Renal pelvis (tissue), 4 donors: ENCODE results near the gene TYK2. TPM values are rescaled to one million over a fixed set of nuclear protein-coding genes. Genes with fewer than 3 reads are reported as not detected.
"Not testable (repeated sequence)": the region's sequence is repeated elsewhere in the genome, so short reads cannot be mapped to it uniquely, and the experiment has no call there.

ENCODE experiments used
- DNase-seq: peaks from one replicate; pipeline ENCODE4 v3.0.0-alpha.2; 2013
- polyA plus RNA-seq, 3 donors: library from polyadenylated mRNA; unstranded; fragments of 120-200 nt; gene quantifications; one replicate each; pipeline ENCODE4 v1.2.1, GENCODE V29; 2013; ENCODE audit not compliant: insufficient read length in 3 of 3

Gene TYK2
- polyA plus RNA-seq, 3 donors, result 115 to 155 (median 151) TPM

GRCh38 chr19:10383223-10383499 is 2.8 kb upstream of the TYK2 start:
- not testable (repeated sequence) for DNase-seq

- no peak for DNase-seq
Measured at GRCh38 chr19:10379880-10380312, 476 bp downstream of the TYK2 start.

- no peak for DNase-seq
Measured at GRCh38 chr19:10378124-10378523, 2.2 kb downstream of the TYK2 start.

DNA sequence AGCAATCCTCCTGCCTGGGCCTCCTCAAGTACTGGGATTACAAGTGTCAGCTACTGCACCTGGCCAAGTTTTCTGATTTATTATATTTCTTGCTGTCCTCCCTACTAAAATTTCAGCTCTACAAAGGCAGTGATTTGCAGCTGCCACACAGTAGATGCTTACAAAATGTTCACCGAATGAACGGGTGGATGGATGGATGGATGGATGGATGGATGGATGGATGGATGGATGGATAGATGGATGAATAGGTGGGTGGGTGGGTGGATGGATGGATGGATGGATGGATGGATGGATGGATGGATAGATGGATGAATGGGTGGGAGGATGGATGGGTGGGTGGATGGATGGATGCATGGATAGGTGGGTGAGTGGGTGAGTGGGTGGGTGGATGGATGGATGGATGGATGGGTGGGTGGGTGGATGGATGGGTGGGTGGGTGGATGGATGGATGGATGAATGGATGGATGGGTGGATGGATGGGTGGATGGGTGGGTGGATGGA is 3.2 kb downstream of the TYK2 start:
- not testable (repeated sequence) for DNase-seq

- DNase-seq, result no peak
Measured at GRCh38 chr19:10374931-10375330, 5.4 kb downstream of the TYK2 start.

DNA sequence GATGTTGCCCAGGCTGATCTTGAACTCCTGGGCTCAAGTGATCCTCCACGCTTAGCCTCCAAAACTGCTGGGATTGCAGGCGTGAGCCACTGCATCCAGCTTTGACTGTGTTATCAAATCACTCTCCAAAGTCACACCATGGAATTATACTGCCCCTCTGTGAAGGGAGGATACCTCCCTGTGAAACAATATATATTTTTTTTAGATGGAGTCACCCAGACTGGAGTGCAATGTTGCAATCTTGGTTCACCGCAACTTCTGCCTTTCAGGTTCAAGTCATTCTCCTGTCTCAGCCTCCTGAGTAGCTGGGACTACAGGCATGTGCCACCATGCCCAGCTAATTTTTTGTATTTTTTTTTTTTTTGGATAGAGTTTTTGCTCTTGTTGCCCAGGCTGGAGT is 7.7 kb downstream of the TYK2 start:
- DNase-seq, result no peak

DNA sequence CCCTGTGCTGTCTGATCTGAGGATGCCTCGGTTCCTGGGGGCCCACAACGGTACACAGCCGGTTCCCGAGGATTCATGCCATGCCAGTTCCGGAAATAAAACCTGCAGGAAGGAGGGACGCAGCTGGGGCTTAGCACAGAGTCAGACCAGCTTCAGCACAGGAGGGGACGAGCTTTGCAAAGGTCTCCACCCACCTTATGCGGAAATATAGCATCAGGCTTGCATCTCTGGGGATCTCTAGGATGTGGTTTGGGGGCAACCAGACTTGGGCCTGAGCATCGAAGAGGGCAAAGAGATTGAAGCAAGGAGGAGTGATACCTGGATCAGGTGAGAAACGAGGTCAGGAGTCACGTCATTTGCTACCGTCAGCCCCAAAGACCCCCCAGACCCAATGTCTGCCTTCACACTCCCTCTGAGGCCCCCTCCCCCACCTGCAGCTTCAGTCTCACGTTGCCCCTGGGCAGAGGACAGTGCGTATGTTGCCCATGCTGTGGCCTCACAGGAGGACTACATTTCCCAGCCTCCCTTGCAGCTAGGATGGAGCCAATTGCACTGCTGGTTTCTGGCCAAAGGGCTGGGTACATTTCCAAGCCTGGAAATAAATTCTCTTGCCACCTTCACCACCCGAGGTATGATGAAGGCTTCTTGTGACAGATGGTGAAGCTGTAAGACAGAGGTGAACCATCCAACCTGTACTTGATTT is 12.1 kb downstream of the TYK2 start:
- DNase-seq, result no peak

DNA sequence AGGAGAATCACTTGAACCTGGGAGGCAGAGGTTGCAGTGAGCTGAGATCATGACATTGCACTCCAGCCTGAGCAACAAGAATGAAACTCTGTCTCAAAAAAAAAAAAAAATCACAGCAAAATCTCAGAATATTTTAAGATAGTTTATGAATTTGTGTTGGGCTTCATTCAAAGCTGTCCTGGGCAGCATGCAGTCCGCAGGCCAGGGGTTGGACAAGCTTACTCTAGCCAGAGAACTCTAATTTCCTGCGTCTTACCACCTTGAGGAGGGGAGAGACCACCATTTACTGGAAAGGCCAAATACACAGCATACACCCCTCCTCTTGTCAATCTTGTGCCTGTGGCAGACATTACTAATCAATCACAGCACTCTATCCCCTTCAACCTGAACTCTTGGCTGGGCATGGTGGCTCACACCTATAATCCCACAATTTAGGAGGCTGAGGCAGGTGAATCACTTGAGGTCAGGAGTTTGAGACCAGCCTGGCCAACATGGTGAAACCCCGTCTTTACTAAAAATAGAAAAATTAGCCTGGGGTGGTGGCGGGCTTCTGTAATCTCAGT is 13.3 kb downstream of the TYK2 start:
- not testable (repeated sequence) for DNase-seq

DNA sequence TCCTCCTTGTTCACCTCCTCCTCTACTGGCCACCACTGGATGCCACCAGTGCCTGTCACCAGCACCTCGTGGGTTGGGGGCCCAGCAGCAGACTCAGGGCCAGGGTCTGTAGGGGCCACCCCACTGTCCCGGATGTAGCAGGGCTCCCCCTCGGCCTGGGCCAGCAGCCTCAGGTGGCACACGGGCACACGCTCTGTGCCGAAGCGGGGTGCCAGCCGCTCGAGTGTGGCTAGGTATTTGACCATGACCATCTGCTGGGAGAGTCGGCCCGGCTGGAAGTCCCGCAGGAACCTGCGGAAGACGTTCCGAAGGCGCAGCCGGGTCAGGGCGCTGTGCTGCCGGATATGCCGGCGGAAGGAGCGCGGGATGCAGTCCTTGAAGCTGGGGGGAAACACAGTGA is 14.9 kb downstream of the TYK2 start:
- DNase-seq, result no peak

DNA sequence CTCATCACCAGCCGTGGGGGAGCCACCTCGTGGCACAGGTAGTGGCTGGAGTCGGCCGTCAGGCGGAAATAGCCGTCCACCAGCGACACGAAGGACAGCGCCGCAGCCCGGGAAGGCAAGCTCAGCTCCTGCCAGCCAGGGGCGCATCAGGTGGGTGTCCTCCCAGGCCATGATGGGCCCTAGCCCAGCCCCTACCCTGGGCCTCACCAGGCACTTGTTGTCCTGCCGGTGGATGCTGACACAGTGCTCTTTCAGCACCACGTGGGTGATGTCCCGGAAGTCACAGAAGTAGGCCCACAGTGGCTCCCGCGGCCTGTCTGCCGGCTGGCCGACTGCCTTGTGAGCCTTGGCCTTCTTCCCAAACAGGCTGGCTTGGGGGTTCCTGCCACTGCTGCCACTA is 15.7 kb downstream of the TYK2 start:
- DNase-seq, result no peak

GRCh38 chr19:10363789-10364281 is 16.5 kb downstream of the TYK2 start:
- DNase-seq, result no peak

DNA sequence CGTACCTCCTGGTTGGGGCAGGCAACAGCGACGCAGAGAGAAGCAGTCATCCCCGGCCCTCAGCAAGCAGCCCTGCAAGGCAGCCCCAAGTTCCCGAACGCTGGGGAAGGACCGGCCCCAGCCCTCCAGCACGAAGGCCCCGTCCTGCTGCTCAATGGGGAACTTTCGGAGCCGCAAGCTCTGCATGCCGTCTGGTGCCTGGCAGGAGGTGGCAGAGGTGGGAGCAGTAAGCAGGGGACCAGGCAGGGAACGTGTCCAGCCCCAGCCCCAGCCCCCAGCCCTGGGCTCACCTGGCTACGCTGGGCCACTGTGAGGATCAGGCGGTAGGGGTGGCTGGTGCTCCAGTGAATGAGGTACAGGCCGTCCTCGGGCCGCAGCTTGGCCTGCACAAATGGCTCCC is 18.1 kb downstream of the TYK2 start:
- DNase-seq, result no peak

DNA sequence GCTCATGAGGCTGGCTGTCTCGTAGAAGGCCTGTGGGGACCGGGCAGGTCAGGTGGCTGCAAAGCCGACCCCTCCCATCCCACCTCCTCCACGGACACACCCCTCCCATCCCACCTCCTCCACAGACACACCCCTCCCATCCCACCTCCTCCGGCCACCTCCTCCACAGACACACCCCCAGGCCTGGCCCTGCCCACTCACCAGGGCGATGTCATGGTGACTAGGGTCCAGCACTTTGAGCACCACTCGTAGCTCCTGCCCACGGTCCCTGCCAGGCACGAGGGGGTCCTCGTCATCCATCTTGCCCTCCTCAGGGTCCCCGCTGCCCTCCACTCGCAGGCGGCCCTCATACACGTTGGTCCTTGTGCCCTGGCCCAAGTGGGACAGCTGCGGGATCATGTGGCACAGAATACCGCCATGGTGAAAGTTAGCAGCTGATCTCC is 18.8 kb downstream of the TYK2 start:
- DNase-seq, result no peak

DNA sequence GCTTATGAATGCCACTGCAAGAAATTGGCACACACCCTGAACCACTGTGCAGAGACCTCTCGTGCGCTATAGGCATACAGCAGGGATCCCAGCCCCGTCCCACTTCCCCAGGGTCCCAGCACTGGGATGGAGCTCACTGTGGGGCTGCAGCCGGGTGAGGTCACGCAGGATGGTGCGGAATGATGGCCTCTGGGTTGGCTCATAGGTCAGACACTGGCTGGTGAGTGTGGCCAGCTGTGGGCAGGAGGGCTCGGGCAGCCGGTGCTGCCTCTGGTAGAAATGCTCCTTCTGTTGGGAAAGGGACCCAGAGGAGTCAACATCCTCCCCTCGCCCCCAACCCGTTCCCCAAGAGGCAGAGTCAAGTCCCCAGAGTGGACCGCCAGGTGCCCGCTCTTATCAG is 23.9 kb downstream of the TYK2 start:
- no peak for DNase-seq

DNA sequence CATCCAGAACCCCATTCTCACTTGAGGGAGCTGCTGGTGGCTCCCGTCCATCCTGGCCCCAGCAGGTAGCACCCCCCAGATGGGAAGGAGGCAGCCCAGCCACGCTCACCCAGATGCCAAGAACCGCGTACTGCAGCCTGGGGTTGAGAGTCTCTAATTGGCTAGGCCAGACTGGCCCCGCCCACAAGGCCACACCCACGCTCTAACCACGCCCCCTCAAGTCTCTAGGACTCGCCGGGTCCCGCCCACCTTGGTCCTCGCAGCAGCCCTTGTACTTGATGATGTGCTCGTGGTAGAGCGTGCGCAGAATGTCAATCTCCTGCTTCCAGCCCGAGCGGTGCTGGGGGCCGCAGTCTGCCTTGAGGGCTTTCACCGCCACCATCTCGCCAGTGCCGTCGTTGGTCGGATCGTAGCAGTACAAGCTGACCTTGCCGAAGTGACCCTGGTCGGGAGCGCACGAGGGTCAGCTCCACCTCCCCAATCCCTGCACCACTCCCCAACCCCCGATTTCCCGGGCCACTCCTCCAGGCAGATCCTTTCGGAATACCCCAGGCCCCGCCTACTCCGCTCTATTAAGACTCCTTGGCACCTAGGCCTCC is 26.5 kb downstream of the TYK2 start:
- peak; percentile 52 for DNase-seq

DNA sequence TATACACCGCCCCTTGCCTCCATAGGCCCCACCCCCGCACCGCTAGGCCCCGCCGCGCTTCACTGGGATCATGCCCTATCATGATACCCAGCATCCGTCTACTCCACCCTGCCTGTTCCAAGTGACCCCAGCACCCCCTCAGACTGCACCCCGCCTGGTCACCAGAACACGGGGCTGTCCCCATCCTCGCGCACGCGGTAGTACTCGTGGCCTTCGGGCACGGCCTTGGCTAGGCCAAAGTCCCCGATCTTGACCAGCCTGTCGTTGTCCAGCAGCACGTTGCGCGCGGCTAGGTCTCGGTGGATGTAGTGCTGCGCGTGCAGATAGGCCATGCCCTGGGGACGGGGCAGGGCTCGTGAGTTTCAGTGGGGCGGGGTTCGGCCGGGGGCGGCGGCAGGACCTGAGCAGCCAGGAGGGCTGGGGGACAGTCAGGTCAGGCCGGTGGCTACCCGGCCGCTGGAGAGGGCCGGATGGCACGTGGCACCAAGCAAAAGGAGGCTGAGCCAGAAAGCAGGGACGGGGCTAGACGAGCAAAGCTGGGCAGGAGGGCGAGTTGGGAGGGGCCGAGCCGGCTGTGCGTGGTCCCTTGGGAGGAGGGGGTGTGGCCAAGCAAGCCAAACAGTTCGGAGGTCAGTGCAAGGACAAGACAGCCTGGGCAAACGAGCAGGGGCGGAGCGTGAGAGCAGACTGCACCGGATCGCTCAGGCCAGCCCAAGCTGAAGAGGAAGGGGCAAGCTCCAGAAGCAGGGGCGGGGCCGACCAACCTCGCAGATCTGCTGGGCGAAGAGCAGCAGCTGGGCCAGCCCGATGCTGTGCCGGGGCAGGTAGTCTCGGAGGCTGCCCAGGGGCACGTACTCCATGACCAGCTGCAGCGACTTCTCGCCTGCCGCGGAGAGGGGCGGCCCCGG is 27.4 kb downstream of the TYK2 start:
- DNase-seq, result peak; percentile 65

DNA sequence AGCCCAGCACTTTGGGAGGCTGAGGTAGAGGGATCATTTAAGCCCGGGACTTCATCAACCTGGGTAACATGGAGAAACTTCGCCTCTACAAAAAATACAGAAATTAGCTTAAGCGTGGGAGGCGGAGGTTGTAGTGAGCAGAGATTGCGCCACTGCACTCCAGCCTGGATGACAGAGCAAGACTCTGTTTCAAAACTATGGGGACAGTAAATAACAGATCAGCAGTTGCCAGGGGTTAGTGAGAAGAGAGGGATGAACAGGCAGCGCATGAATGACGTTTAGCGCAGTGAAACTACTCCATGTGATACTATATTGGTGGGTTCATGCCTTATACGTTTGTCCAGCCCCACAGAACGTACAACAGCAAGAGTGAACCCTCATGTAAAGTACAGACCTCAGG is 33.9 kb downstream of the TYK2 start:
- DNase-seq, result no peak

- no peak for DNase-seq
Measured at GRCh38 chr19:10344780-10345179, 35.6 kb downstream of the TYK2 start.

DNA sequence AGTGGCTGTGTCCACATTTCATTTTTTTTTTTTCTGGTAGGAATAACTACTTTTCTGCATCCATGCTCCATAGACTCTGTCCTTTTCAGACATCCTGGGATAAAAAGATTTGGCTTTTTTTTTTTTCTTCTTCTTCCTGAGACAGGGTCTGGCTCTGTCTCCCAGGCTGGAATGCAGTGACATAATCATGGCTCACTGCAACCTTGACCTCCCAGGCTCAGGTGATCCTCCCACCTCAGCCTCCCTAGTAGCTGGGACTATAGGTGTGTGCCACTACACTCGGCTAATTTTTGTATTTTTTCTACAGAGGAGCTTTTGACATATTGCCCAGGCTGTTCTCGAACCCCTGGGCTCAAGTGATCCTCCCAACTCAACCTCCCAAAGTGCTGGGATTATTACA is 36.9 kb downstream of the TYK2 start:
- DNase-seq, result no peak

- no peak for DNase-seq
Measured at GRCh38 chr19:10339977-10340376, 40.4 kb downstream of the TYK2 start.

- DNase-seq, result no peak
Measured at GRCh38 chr19:10339380-10339960, 40.9 kb downstream of the TYK2 start, which contains the start of gene ICAM3. Gene ICAM3 (minus strand): TSS chr19:10339624. CDS start chr19:10339614, 10 bp downstream.

DNA sequence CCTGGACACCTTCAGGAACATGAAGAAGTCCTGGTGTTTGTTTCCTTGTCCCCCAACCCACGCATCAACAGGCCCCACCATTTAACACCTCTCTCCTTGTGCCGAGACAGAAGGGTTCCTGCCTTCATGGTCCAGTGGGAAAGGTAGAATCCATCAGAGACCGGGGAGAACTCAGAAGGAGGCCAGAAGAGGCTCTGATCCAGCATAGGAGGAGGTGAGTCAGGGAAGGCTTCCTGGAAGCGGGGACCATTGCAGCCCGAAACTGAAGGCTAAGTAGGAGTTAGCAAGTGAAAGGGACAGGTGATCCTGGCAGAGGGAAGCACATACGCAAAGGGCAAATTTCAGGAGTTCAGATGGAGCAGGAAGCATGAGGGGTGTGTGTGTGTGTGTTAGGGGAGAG is 41.4 kb downstream of the TYK2 start:
- no peak for DNase-seq
